Rectal smooth muscle tissue (tissue), 1 donor: ENCODE measurements around the gene CCDC124.

Experiments
- H3K27ac ChIP-seq: one replicate; pipeline ENCODE4 v1.7.0; 2013; ENCODE audit warnings: low read depth, low read length, inconsistent platforms
- H3K27me3 ChIP-seq: one replicate; pipeline ENCODE4 v1.7.0; 2013; ENCODE audit warnings: low read length; ENCODE audit not compliant: control insufficient read depth, insufficient read depth
- H3K36me3 ChIP-seq: one replicate; pipeline ENCODE4 v1.7.0; 2013; ENCODE audit warnings: low read length; ENCODE audit not compliant: control insufficient read depth, insufficient read depth
- H3K4me1 ChIP-seq: one replicate; pipeline ENCODE4 v1.7.0; 2013; ENCODE audit warnings: low read length; ENCODE audit not compliant: control insufficient read depth, insufficient read depth
- H3K4me3 ChIP-seq: one replicate; pipeline ENCODE4 v1.7.0; 2013; ENCODE audit warnings: low read length
- H3K9ac ChIP-seq: one replicate; pipeline ENCODE4 v1.7.0; 2013; ENCODE audit warnings: low read length

CCDC124 gene

DNA sequence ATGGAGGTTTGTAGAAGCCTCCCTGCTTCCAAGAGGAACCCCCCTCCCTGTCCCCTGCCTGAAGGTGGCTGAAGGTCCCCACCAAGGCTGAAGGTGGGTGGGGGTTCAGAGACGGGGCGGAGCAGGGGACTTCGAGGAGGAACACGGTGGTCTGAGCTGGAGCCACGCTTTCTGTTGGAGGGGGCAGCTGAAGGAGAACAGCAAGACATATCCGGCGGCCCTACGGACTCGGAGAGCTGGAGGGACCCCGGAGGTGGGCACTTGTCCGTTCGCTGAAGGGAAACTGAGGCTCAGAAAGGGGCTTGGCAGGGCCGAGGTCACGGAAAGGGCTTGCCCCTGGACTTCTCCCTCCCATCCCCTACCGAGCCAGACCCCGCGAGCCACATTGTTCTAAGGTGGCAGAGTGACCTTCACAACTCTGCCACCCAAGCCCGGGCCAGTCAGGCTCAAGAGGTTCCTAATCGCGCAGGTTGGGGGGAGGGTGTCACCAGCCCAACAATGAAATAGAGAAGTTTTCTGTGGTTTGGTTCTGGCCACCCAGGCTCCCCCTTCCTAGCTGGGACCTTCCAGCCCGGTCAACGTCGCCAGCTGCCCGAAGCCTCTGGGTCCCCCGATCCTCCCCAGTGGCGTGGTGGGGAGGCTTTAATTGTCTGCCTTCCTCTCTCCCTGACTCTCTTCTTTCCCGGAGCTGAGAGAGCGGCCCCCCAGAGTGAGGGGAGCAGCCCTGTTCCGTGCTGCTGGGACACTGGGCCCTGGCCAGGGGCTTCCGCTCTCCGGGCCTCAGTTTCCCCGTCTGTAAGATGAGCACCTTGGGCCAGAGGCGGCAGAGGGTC is 18.6 kb downstream of the CCDC124 start:
- H3K4me1 ChIP-seq, result no peaks in the 10 kb centered on the region
- H3K27ac ChIP-seq, result no peak overlapping the region
- H3K4me3 ChIP-seq, result no peak overlapping the region
- no peaks in the 10 kb centered on the region for H3K36me3 ChIP-seq
- peaks cover 49% of the 10 kb centered on the region for H3K27me3 ChIP-seq
- H3K9ac ChIP-seq, result no peak overlapping the region

DNA sequence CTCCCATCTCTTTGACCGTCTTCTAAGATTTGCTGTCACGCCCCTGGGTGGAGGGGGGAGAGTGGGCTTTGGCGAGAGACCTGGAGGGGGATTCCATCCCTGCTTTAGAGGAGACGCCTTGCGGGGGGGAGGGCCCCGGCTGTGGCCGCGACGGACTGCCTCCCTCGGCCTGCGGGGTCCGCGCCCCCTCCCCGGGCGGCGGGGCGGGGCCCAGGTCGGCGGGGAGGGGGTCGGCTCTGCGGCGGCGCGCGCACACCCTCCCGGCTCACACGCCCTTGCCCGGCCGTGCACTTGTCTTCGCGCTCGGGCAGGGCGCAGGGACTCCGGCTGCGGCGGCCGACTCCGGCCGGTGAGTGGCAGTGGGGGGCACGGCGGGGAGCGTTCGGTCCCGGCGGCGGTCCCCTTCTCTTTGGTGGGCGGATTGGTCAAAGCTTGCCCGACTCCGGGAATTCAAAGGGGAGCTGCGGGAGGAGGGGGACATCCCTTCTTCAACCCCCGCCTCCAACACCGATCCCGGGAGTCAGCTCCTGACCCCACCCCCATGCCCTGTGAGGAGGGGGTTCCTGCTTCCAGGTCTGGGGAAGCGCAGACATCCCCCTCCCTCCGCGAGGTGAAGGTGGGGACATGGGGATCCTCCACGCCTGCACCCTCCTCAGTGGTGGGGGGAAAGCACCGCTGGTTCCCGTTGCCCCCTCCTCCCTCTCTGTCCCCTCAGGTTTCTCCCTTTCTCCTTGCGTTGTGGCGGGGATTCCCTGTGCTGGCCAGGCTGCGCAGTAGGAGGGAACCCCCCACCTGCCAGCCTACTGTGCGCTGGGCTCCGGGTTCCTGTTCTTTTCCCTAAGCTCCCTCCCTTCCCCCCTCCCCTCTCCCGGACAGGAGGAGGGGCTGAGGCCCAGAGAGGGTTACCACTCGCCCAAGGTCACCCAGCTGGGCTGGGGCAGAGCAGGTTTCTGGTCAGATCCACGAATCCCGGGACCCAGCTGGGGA is 19.5 kb downstream of the CCDC124 start:
- Histone ChIP-seq H3K4me1 (no peaks in the 10 kb centered on the region), H3K4me3 (no peak overlapping the region), H3K9ac (no peak overlapping the region), H3K27me3 (peaks cover 49% of the 10 kb centered on the region), H3K36me3 (no peaks in the 10 kb centered on the region), H3K27ac (no peak overlapping the region)

DNA sequence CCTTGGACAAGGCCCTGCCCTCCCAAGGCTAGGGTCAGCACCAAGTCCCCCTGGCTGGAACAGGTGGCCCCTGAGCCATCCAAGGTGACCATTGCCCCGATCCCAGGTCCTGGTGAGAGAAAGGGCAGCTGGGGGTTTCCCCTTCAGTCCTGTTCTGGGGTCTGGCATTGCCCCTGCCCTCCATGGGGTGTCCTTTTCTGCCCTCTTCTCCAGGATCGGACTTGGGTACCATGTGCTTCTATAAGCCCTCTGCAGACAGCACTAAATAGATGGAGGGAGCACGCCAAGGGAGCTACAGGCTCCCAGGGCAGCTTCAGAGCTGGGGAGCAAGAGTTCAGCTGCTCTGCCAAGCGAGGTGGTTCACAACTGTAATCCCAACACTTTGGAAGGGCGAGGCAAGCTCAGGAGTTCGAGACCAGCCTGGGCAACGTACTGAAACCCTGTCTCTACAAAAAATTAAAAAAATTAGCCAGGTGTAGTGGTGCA is 20.5 kb downstream of the CCDC124 start:
- Histone ChIP-seq H3K27ac (no peak overlapping the region), H3K9ac (no peak overlapping the region), H3K36me3 (no peaks in the 10 kb centered on the region), H3K27me3 (peaks cover 55% of the 10 kb centered on the region), H3K4me1 (no peaks in the 10 kb centered on the region), H3K4me3 (no peak overlapping the region)

DNA sequence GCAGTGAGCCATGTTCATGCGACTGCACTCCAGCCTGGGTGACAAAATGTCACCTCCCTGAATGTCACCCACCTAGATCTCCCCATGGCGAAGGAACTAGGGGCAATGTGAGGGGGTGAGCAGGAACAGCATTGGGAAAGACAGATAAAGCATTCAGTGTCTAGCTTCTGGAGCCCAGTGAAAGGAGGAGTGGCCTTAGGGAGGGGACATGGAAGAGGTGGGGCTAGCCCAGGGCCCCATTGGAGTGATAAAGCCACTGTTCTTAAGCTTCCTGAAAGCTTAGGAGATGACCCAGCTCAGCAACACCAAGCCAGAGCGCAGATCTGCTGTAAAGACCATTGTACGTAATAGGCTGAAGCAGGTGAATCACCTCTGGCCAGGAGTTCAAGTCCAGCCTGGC is 21.1 kb downstream of the CCDC124 start:
- H3K4me3 ChIP-seq, result no peak overlapping the region
- H3K36me3 ChIP-seq, result no peaks in the 10 kb centered on the region
- H3K27ac ChIP-seq, result no peak overlapping the region
- H3K9ac ChIP-seq, result no peak overlapping the region
- no peaks in the 10 kb centered on the region for H3K4me1 ChIP-seq
- peaks cover 55% of the 10 kb centered on the region for H3K27me3 ChIP-seq

DNA sequence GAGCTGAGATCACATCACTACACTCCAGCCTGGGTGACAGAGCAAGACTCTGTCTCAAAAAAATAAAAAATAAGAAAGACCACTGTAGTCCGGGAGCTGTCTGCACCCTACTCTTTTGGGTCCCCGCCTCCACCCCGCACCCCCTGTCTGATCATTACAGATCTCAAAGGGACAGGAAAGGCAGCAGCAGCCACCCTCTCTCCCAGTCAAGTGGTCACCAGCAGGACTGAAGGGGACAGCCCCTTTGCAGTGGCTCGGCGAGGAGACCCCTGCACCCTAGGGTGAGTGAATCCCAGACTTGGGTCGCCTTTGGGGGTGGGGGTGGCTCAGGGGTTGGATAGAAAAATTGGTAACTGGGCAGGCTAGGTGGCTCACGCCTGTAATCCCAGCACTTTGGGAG is 21.6 kb downstream of the CCDC124 start:
- H3K27me3 ChIP-seq, result peaks cover 55% of the 10 kb centered on the region
- no peak overlapping the region for H3K27ac ChIP-seq
- H3K4me3 ChIP-seq, result no peak overlapping the region
- H3K4me1 ChIP-seq, result no peaks in the 10 kb centered on the region
- H3K36me3 ChIP-seq, result no peaks in the 10 kb centered on the region
- no peak overlapping the region for H3K9ac ChIP-seq

DNA sequence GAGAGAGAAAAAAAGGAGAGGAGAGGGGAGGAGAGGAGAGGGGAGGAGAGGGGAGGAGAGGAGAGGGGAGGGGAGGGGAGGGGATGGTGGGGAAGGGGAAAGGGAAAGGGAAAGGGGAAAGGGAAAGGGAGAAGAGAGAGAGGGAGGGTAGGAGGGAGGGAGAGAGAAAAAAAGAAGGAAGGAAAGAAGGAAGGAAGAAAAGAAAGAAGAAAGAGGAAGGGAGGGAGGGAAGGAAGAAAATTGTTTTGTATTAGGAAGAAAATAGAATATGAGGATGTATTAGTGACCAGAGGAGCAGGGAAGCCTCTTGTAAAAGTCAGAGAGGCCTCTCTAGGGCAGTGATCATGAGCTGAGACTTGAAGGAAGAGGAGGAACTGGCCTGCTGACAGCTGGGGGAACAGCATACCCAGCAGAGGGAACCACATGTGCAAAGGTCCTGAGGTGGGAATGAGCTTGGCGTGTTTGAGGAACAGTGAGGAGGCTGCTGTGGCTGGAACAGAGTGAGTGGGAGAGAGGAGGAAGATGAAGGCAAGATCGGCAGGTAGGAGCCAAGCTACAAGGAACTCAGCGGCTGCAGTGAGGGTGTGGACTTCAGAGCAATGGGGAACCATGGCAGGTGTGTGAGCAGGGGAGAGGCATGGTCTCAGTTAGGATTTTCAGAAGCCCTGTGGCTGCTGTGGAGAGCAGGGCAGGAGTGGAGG is 24.5 kb downstream of the CCDC124 start:
- peaks cover 32% of the 10 kb centered on the region for H3K27me3 ChIP-seq

DNA sequence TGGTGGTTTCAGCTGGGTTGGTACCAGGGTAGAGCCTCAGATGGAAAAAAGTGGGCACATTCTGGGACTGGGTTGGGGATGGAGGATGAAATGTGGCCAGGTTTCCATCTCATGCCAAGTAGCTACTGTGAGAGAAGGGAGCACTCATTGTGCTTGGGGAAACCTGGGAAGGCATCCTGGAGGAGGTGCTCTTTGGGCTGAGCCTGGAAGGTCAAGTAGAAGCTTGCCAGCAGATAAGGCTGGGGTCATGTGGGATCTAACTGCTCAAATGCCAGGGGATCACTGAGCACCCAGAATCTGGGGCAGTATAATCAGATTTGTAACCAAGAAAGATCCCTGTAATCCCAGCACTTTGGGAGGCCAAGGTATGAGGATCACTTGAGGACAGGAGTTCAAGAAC is 25.1 kb downstream of the CCDC124 start:
- no peaks in the 10 kb centered on the region for H3K36me3 ChIP-seq
- H3K9ac ChIP-seq, result no peak overlapping the region
- no peak overlapping the region for H3K4me3 ChIP-seq
- H3K4me1 ChIP-seq, result no peaks in the 10 kb centered on the region
- peaks cover 28% of the 10 kb centered on the region for H3K27me3 ChIP-seq
- H3K27ac ChIP-seq, result no peak overlapping the region

More for the DNA sequence above, 24.5 kb downstream of the CCDC124 start:
- Histone ChIP-seq H3K9ac (no peak overlapping the region), H3K4me3 (no peak overlapping the region), H3K27ac (no peak overlapping the region), H3K4me1 (no peaks in the 10 kb centered on the region), H3K36me3 (no peaks in the 10 kb centered on the region)

DNA sequence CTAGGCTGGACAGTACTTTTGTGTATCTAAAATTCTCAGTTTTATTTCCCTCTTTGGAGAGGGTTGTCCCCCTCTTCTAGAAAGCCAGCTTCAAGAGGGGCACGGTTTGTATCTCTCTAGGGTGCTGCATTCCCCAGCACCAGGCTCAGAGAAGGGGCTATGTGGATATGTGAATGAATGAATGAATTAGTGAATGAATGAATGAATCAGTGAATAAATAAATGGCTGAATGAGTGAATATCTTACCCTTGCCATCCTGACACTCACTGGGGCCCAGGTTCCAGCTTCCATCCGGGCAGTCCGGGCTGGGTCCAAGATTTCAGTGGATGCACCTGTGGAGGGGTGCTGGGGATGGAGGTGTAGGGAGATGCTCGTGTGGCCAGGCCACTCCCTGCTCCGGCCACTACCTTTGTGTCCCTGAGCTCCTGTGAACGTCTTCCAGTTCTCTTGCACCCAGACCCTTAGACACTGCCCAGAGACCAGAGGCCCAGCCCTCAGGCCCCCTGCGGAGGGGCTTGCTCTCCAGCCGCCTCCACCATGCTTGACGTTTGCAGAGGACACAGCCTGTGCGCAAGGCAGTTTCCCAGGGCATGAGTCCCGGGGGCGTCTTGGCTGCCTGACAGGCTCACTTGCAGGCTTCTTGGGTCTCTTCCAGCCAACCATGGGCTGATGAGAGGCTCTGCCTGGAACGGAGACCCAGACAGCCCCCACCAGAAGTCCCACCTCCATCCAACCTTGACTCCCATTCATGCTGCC is 31.3 kb downstream of the CCDC124 start:
- no peak overlapping the region for H3K27ac ChIP-seq
- no peaks in the 10 kb centered on the region for H3K4me1 ChIP-seq
- H3K36me3 ChIP-seq, result no peaks in the 10 kb centered on the region
- peaks cover 29% of the 10 kb centered on the region for H3K27me3 ChIP-seq
- no peak overlapping the region for H3K9ac ChIP-seq
- H3K4me3 ChIP-seq, result no peak overlapping the region

DNA sequence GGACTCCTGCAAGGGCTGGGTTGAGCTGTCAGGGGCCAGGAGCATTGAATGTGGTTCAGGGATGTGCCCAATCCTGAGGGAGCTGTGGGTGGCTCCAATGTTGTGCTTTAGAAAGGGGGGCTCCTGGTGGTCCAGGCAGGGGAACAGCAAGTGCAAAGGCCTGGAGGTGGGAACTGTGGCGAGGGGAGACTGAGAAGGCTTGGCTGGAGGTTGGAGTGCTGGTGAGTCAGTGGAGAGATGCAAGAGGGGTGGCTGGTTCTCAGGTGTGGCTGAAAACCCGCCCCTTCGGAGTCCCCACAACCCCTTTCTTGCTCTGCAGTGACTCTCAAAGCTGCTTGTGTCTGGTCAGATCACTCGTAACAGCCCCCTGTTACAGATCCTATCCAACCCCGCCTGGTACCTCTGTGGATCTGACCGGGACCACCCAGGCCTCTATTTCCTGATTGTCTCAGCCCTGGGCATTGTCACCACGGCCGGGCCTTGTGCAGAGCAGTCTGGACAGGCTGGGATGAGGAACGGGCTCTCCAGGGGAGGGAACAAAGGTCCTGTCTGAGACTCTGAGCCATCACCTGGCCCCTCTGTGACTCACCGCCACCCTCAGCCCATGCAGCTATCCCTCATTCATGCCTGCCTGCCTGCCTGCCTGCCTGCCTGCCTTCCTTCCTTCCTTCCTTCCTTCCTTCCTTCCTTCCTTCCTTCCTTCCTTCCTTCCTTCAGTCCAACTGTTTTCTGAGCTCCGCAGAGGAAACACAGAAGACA is 32.7 kb downstream of the CCDC124 start:
- Histone ChIP-seq H3K27ac (no peak overlapping the region), H3K27me3 (peaks cover 29% of the 10 kb centered on the region)

DNA sequence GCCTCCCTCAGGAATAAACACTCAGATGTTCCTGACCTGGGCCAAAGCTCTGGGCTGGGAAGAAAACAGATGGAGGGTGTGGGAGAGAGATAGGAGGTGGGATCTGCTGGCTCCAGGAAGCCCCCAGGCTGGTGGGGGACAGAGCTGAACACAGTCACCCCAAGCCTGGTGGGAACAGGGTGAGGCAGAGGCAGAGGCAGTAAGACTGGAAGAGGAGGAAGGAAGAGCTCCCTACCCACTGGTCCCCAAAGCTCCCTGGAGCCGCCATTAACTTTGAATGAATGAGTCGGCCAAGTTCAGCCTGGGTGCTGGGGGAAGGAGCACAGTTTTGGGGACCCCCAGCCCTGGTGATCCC is 33.3 kb downstream of the CCDC124 start:
- no peak overlapping the region for H3K4me3 ChIP-seq
- no peaks in the 10 kb centered on the region for H3K36me3 ChIP-seq
- H3K27me3 ChIP-seq, result peaks cover 29% of the 10 kb centered on the region

More for the DNA sequence above, 32.7 kb downstream of the CCDC124 start:
- Histone ChIP-seq H3K36me3 (no peaks in the 10 kb centered on the region), H3K9ac (no peak overlapping the region), H3K4me1 (no peaks in the 10 kb centered on the region), H3K4me3 (no peak overlapping the region)

DNA sequence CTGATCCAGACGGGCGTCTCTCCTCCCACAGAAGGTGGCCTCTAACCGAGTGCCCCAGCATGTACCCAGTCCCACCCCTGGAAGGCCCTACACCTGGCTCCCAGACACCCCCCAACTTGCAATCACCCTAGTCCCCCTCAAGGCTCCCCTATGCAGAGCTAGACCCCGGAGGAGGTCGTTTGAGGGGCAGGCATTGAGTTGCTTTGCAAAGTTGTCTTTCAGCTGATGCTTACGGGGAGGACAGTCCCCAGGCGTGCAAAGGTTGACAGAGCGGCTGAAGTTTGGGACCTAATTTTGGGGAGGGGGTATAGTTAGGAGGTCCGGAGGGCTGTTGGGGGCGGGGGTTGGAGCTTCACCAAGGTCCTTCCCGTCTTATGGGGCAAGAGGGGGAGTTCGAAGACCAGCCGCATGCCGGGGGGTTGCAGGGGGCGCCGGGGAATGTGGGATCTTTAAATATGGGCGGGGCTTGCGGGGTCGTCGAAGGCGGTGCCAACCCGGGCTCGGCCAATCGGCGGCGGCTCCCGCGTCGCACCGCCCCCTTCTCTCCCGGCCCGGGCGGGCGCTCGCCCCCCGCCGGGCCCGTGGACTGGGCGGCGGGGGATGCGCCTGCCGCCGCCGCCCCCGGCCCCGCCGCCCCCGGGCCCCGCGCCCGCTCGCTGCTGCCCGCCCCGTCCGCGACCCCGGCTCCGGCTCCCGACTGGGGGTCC is 33.9 kb downstream of the CCDC124 start, which contains the start of gene KCNN1:
Gene KCNN1 (plus strand): TSS at position 558 of the 707 bp plus-strand sequence. CDS start 6,782 bp downstream, outside the sequence.
- H3K4me3 ChIP-seq, result peak within 1 kb of the TSS; percentile 5

More for the DNA sequence above, 33.3 kb downstream of the CCDC124 start:
- Histone ChIP-seq H3K9ac (no peak overlapping the region), H3K4me1 (no peaks in the 10 kb centered on the region), H3K27ac (no peak overlapping the region)

More for the DNA sequence above, 33.9 kb downstream of the CCDC124 start, which contains the start of gene KCNN1:
- Histone ChIP-seq H3K9ac (no peak within 1 kb of the TSS), H3K4me1 (no peaks in the 10 kb centered on the region), H3K27ac (no peak within 1 kb of the TSS), H3K27me3 (peaks cover 29% of the 10 kb centered on the region), H3K36me3 (no peaks in the 10 kb centered on the region)
